ENCODE results near the gene ZNF655.
"Not testable (repeated sequence)": the region's sequence is repeated elsewhere in the genome, so short reads cannot be mapped to it uniquely, and the experiment has no call there.

ZNF655 gene

GRCh38 chr7:99579281-99579955, 21.0 kb downstream of the ZNF655 start:
- no peak overlapping the region for H3K27ac Mint-ChIP-seq

GRCh38 chr7:99579956-99580777, 21.7 kb downstream of the ZNF655 start:
- H3K36me3 Mint-ChIP-seq (ENCODE audit: low read depth), result no peaks in the 10 kb centered on the region
- no peaks in the 10 kb centered on the region for H3K9me3 Mint-ChIP-seq
- peak; percentile 36 to 58 (median 50) for TF ChIP-seq CTCF (IDR thresholded peaks at IDR 0.05; ENCODE audit: unreplicated experiment in 3 of 3)
- H3K4me3 Mint-ChIP-seq, result peak overlapping the region; percentile 93 to 95 (median 93)
- H3K4me1 Mint-ChIP-seq, result no peaks in the 10 kb centered on the region
- H3K27ac Mint-ChIP-seq, result peak overlapping the region; percentile 83 to 91 (median 85)
- H3K27me3 Mint-ChIP-seq (ENCODE audit: low read depth), result peaks cover 9% of the 10 kb centered on the region

More at GRCh38 chr7:99579281-99579955, 21.0 kb downstream of the ZNF655 start:
- H3K27me3 Mint-ChIP-seq (ENCODE audit: low read depth), result peaks cover 9% of the 10 kb centered on the region
- no peaks in the 10 kb centered on the region for H3K4me1 Mint-ChIP-seq
- no peak for TF ChIP-seq CTCF (IDR thresholded peaks at IDR 0.05; ENCODE audit: unreplicated experiment in 3 of 3)
- peak overlapping the region; percentile 93 to 95 (median 93) for H3K4me3 Mint-ChIP-seq
- H3K9me3 Mint-ChIP-seq, result no peaks in the 10 kb centered on the region
- peaks cover 5% of the 10 kb centered on the region for H3K36me3 Mint-ChIP-seq (ENCODE audit: low read depth)

- Mint-ChIP-seq H3K27ac (peak overlapping the region; percentile 83 to 91 (median 85)), H3K4me3 (peak overlapping the region; percentile 93 to 95 (median 93))
- not testable (repeated sequence) for H3K9me3 Mint-ChIP-seq; H3K4me1 Mint-ChIP-seq; H3K27me3 Mint-ChIP-seq (ENCODE audit: low read depth); H3K36me3 Mint-ChIP-seq (ENCODE audit: low read depth)
Measured at GRCh38 chr7:99580778-99581332, 22.4 kb downstream of the ZNF655 start.

GRCh38 chr7:99588868-99589267, 30.4 kb downstream of the ZNF655 start:
- H3K4me3 Mint-ChIP-seq, result no peak overlapping the region
- no peaks in the 10 kb centered on the region for H3K36me3 Mint-ChIP-seq (ENCODE audit: low read depth)
- H3K4me1 Mint-ChIP-seq, result no peaks in the 10 kb centered on the region
- H3K27ac Mint-ChIP-seq, result no peak overlapping the region
- no peak for TF ChIP-seq CTCF (IDR thresholded peaks at IDR 0.05; ENCODE audit: unreplicated experiment in 3 of 3)
- H3K9me3 Mint-ChIP-seq, result no peaks in the 10 kb centered on the region
- H3K27me3 Mint-ChIP-seq (ENCODE audit: low read depth), result peaks cover 5% of the 10 kb centered on the region

- H3K27ac Mint-ChIP-seq, result no peak overlapping the region
- TF ChIP-seq CTCF (IDR thresholded peaks at IDR 0.05; ENCODE audit: unreplicated experiment in 3 of 3), result no peak
- H3K9me3 Mint-ChIP-seq, result no peaks in the 10 kb centered on the region
- H3K4me1 Mint-ChIP-seq, result no peaks in the 10 kb centered on the region
- H3K4me3 Mint-ChIP-seq, result no peak overlapping the region
- H3K27me3 Mint-ChIP-seq (ENCODE audit: low read depth), result no peaks in the 10 kb centered on the region
- H3K36me3 Mint-ChIP-seq (ENCODE audit: low read depth), result no peaks in the 10 kb centered on the region
Measured at GRCh38 chr7:99594948-99595745, 36.7 kb downstream of the ZNF655 start.
